Measurements from ENCODE around the gene ARHGAP1.
"Not testable (repeated sequence)": the region's sequence is repeated elsewhere in the genome, so short reads cannot be mapped to it uniquely, and the experiment has no call there.

ARHGAP1 gene

DNA sequence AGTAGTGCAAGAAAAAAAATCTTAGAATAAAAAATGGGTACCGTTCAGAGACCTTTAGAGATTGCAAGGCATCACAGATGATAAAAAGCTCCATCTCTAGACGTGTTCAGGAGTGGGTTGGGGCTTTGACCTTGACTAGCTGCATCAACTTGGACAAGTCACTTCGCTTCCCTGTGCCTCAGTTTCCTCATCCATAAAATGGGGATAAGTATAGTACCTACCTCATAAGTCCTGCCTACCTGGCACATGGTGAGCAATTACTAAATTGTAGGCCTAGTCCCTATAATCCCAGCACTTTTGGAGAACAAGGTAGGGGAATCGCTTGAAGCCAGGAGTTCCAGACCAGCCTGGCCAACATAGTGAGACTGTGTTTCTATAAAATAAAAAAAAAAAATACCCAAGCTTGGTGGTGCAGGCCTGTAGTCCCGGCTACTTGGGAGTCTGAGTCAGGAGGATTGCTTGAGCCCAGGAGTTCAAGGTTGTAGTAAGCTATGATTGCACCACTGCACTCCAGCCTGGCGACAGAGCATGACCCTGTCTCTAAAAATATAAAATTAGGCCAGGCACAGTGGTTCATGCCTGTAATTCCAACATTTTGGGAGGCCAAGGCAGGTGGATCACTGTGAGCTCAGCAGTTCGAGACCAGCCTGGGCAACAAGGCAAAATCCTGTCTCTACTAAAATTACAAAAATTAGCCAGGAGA, 12.6 kb upstream of the ARHGAP1 start:
- in situ Hi-C loops (cut with HindIII; ENCODE audit: low pct_ligation_motif_present, low sequenced_read_pairs): no loop called here
- Histone ChIP-seq H3K27me3 (replicated peaks) (no peaks in the 10 kb centered on the region), H3K27ac (no peak overlapping the region), H3K36me3 (replicated peaks) (no peaks in the 10 kb centered on the region), H3K4me3 (ENCODE audit: low read depth, low read length) (no peak overlapping the region)
- no peak for DNase-seq
- TF ChIP-seq, protein P1, sequence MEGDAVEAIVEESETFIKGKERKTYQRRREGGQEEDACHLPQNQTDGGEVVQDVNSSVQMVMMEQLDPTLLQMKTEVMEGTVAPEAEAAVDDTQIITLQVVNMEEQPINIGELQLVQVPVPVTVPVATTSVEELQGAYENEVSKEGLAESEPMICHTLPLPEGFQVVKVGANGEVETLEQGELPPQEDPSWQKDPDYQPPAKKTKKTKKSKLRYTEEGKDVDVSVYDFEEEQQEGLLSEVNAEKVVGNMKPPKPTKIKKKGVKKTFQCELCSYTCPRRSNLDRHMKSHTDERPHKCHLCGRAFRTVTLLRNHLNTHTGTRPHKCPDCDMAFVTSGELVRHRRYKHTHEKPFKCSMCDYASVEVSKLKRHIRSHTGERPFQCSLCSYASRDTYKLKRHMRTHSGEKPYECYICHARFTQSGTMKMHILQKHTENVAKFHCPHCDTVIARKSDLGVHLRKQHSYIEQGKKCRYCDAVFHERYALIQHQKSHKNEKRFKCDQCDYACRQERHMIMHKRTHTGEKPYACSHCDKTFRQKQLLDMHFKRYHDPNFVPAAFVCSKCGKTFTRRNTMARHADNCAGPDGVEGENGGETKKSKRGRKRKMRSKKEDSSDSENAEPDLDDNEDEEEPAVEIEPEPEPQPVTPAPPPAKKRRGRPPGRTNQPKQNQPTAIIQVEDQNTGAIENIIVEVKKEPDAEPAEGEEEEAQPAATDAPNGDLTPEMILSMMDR (IDR thresholded peaks at IDR 0.05; ENCODE audit: low read depth, low read length, missing control alignments): no peak

GRCh38 chr11:46711303-46711702, 10.9 kb upstream of the ARHGAP1 start:
- peak; percentile 17 for DNase-seq
- TF ChIP-seq, protein P1 (IDR thresholded peaks at IDR 0.05; ENCODE audit: low read depth, low read length, missing control alignments): no peak
- Histone ChIP-seq H3K27ac (peak overlapping the region; percentile 100), H3K36me3 (replicated peaks) (peaks cover 12% of the 10 kb centered on the region), H3K27me3 (replicated peaks) (no peaks in the 10 kb centered on the region), H3K4me3 (ENCODE audit: low read depth, low read length) (no peak overlapping the region)
- in situ Hi-C loops (cut with HindIII; ENCODE audit: low pct_ligation_motif_present, low sequenced_read_pairs): no loop called here

DNA sequence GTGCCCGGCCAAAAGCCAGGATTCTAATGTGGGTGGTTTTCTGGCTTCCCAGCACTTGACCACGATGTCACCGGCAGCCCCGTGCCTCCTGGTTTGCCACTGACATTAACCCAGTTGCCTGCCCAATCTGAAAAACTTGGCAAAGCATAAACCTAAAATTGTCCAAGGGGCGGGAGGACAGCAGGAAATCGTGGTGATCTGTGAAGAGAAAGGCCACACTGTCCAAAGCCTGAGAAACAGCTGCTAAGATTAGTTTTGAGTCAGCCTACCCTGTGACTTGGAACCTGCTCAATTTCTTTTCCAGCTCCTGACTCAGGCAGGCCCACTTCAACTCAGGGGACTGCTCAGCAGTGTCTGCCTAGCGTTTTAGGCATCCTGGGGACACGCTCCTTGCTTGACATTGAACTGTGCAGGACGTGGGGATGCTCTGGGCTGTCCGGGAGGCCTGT, 10.4 kb upstream of the ARHGAP1 start:
- in situ Hi-C loops (cut with HindIII; ENCODE audit: low pct_ligation_motif_present, low sequenced_read_pairs): no loop called here
- DNase-seq: peak; percentile 93
- Histone ChIP-seq H3K4me3 (ENCODE audit: low read depth, low read length) (no peak overlapping the region), H3K27me3 (replicated peaks) (no peaks in the 10 kb centered on the region), H3K36me3 (replicated peaks) (peaks cover 17% of the 10 kb centered on the region), H3K27ac (peak overlapping the region; percentile 100)
- TF ChIP-seq, protein P1 (IDR thresholded peaks at IDR 0.05; ENCODE audit: low read depth, low read length, missing control alignments): no peak

- in situ Hi-C loops (cut with HindIII; ENCODE audit: low pct_ligation_motif_present, low sequenced_read_pairs); H3K4me3 ChIP-seq (ENCODE audit: low read depth, low read length); DNase-seq; H3K27ac ChIP-seq; H3K27me3 ChIP-seq (replicated peaks): not testable (repeated sequence)
- peaks cover 32% of the 10 kb centered on the region for H3K36me3 ChIP-seq (replicated peaks)
Measured at GRCh38 chr11:46709351-46709750, 8.9 kb upstream of the ARHGAP1 start.

DNA sequence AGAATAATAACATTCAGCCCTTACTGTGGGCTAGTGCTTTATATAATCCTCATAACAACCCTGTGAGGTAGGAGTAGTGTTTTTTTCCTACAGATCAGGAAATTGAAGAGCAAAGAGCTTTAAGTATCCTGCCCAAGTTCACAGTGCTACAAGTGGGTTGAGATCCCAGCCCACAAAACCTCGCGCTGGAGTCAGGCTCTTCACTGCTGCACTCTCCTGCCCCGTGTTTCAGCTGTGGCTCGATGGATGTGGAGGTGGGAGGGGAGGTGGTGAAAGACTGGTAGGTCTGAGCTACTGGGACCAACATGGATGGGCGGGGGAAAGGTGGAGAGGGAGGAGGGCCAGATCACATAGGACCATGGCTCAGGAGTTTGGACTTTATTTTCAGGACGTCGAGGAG, 6.5 kb upstream of the ARHGAP1 start:
- no peak overlapping the region for H3K27ac ChIP-seq
- in situ Hi-C loops (cut with HindIII; ENCODE audit: low pct_ligation_motif_present, low sequenced_read_pairs): no loop called here
- TF ChIP-seq, protein P1 (IDR thresholded peaks at IDR 0.05; ENCODE audit: low read depth, low read length, missing control alignments): no peak
- H3K27me3 ChIP-seq (replicated peaks): no peaks in the 10 kb centered on the region
- no peak for DNase-seq
- no peak overlapping the region for H3K4me3 ChIP-seq (ENCODE audit: low read depth, low read length)
- peaks cover 43% of the 10 kb centered on the region for H3K36me3 ChIP-seq (replicated peaks)

GRCh38 chr11:46705070-46705688, 4.8 kb upstream of the ARHGAP1 start:
- H3K27me3 ChIP-seq (replicated peaks): no peaks in the 10 kb centered on the region
- H3K27ac ChIP-seq: no peak overlapping the region
- H3K4me3 ChIP-seq (ENCODE audit: low read depth, low read length): no peak overlapping the region
- TF ChIP-seq, protein P1 (IDR thresholded peaks at IDR 0.05; ENCODE audit: low read depth, low read length, missing control alignments): no peak
- peaks cover 43% of the 10 kb centered on the region for H3K36me3 ChIP-seq (replicated peaks)
- in situ Hi-C loops (cut with HindIII; ENCODE audit: low pct_ligation_motif_present, low sequenced_read_pairs): no loop called here
- no peak for DNase-seq
